ENCODE results near the gene GIMAP4. TPM values are rescaled to one million over a fixed set of nuclear protein-coding genes. Genes with fewer than 3 reads are reported as not detected.

Gene GIMAP4
- total and polyA plus RNA-seq, 9 of the 15 experiments (the other 6 are each of a cell fraction or from before 2014, with no cell fraction given), result 0.42 TPM; not detected in 8

DNA sequence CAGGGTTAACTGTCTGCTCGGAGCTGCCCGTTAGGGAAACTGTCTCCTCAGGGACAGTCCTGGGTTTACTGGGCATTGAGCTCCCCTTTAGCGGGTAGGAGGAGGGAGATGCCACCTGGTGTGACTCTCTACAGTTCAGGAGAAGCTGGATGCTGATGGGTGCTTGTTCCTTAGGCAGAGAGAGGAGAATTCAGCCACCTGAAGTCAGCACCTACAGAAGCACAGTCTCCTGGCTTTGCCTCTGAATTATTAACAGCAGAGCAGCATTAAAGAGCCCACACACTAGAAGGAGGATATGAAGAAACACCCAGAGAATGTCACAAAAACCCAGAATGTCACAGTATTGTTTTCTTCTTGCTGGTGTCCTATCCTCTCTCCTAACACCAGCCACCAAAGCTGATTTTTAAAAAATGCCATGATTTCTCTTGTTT, 696 bp downstream of the GIMAP4 start (continued):
- TF ChIP-seq ZNF224 (CRISPR knock-in tag; IDR thresholded peaks at IDR 0.05), result no peak

DNA sequence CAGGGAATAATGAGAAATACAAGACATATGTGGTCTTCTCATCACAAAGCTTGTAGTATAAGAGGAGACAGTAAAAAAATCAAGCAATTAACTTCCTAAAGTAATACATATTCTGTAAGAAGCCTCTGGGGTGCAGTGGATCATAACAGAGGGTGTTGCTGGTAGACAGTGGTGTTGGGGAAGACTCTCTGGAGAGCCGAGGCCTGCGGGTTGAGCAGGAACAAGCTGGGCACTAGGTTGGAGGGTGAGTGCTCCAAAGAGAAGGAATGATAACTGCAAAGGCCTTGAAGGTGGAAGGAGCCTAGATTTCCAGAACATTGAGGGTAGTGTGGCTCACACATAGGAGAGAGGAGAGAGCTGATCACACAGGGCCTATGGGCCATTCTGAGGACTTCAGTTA, 1.5 kb downstream of the GIMAP4 start:
- Histone ChIP-seq H3K9me3 (replicated peaks; ENCODE audit: control insufficient read depth, insufficient read depth, low read depth, low read length) (no peaks in the 10 kb centered on the region), H2AFZ (ENCODE audit: low read depth, low read length) (no peak overlapping the region), H3K36me3 (ENCODE audit: control insufficient read depth, insufficient read depth, low read length) (no peaks in the 10 kb centered on the region), H3K27me3 (ENCODE audit: control insufficient read depth in 2 of 2, insufficient read depth in 2 of 2, low read length in 2 of 2) (peaks cover 0 to 24% of the 10 kb centered on the region in 2 experiments; a peak in 3 of 5 replicates), H3K9ac (ENCODE audit: insufficient read depth in 1 of 2, low read depth in 2 of 2, low read length in 2 of 2) (no peak overlapping the region), H3K9me1 (ENCODE audit: control insufficient read depth, insufficient read depth, low read length) (no peaks in the 10 kb centered on the region), H3K79me2 (ENCODE audit: control insufficient read depth, insufficient read depth, low read length) (no peaks in the 10 kb centered on the region), H3K4me1 (replicated peaks in 1 of 2; ENCODE audit: control insufficient read depth in 2 of 2, insufficient read depth in 2 of 2, low read length in 2 of 2) (no peaks in the 10 kb centered on the region), H3K27ac (ENCODE audit: extremely low read depth, low read depth, low read length) (no peak overlapping the region), H3K4me2 (ENCODE audit: insufficient read depth, low read length) (no peak overlapping the region), H3K4me3 (no peak overlapping the region), H4K20me1 (replicated peaks; ENCODE audit: control insufficient read depth, insufficient read depth, low read length) (no peaks in the 10 kb centered on the region)
- 0% methylated on average over 2 of the region's 2 CpGs for WGBS (ENCODE audit: insufficient coverage, low coverage, missing lambda C conversion rate)
- DNase-seq (ENCODE audit: extremely low read depth in 1 of 4, low spot score in 3 of 4) (no peak), ATAC-seq (no peak), FAIRE-seq (no peak)
- BruUV-seq (replicated peaks), result no TSS peak
- POLR2A ChIA-PET, result no interaction called here
- in situ Hi-C loops (cut with MboI) (no loop called here), intact Hi-C loops (cut with micrococcal nuclease) (loop anchor here (5.0 kb wide), 1 partner anchor 121 kb away; no protein-coding TSS in a partner anchor)
- TF ChIP-seq, protein P1, sequence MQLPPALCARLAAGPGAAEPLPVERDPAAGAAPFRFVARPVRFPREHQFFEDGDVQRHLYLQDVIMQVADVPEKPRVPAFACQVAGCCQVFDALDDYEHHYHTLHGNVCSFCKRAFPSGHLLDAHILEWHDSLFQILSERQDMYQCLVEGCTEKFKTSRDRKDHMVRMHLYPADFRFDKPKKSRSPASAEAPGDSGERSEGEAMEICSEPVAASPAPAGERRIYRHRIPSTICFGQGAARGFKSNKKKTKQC (CRISPR knock-in tag; IDR thresholded peaks at IDR 0.05), result no peak
- CTCF ChIA-PET (ENCODE audit: low intra/inter-chr PET ratio), result no interaction called here

Measured in K562 (cell line).